NCI-H1436 treated with DMSO at 0.1 percent for 48 hours (cell line): Measurements from ENCODE around the gene RUFY3.
"Not testable (repeated sequence)": the region's sequence is repeated elsewhere in the genome, so short reads cannot be mapped to it uniquely, and the experiment has no call there.

Experiments
- DNase-seq: peaks from one replicate; lab custom pipeline; 2025; lab: John Stamatoyannopoulos, UW

RUFY3 gene

GRCh38 chr4:70778888-70779422 lies 57.2 kb downstream of the RUFY3 start:
- DNase-seq = no peak

GRCh38 chr4:70783096-70783495 lies 61.3 kb downstream of the RUFY3 start:
- DNase-seq = no peak

GRCh38 chr4:70787496-70787895 lies 65.7 kb downstream of the RUFY3 start:
- DNase-seq = no peak

GRCh38 chr4:70788733-70789132 lies 67.0 kb downstream of the RUFY3 start:
- DNase-seq = no peak

GRCh38 chr4:70793626-70794025 lies 71.9 kb downstream of the RUFY3 start:
- DNase-seq = no peak

- DNase-seq = no peak
Measured at GRCh38 chr4:70801265-70801809, 79.6 kb downstream of the RUFY3 start.

GRCh38 chr4:70802928-70803580 lies 81.3 kb downstream of the RUFY3 start:
- DNase-seq = no peak

GRCh38 chr4:70808151-70808550 lies 86.4 kb downstream of the RUFY3 start:
- DNase-seq = no peak

- DNase-seq = no peak
Measured at GRCh38 chr4:70815370-70815769, 93.6 kb downstream of the RUFY3 start.

GRCh38 chr4:70816894-70817293 lies 95.1 kb downstream of the RUFY3 start:
- DNase-seq = no peak

GRCh38 chr4:70818173-70818855 lies 96.5 kb downstream of the RUFY3 start:
- DNase-seq = no peak

GRCh38 chr4:70818921-70819320 lies 97.2 kb downstream of the RUFY3 start:
- DNase-seq = no peak

GRCh38 chr4:70829015-70829414 lies 107.3 kb downstream of the RUFY3 start:
- no peak for DNase-seq

GRCh38 chr4:70829492-70829891 lies 107.7 kb downstream of the RUFY3 start:
- DNase-seq = no peak

- no peak for DNase-seq
Measured at GRCh38 chr4:70830054-70830453, 108.3 kb downstream of the RUFY3 start.

GRCh38 chr4:70831293-70831692 lies 109.5 kb downstream of the RUFY3 start:
- DNase-seq = no peak

GRCh38 chr4:70833675-70834074 lies 111.9 kb downstream of the RUFY3 start:
- DNase-seq = no peak

GRCh38 chr4:70836081-70836480 lies 114.3 kb downstream of the RUFY3 start:
- DNase-seq = no peak

GRCh38 chr4:70838204-70838603 lies 116.4 kb downstream of the RUFY3 start:
- DNase-seq = no peak

- DNase-seq = no peak
Measured at GRCh38 chr4:70838666-70839588, 117.2 kb downstream of the RUFY3 start.

- no peak for DNase-seq
Measured at GRCh38 chr4:70839589-70840093, 117.9 kb downstream of the RUFY3 start, which contains the start of gene GRSF1. TSS of gene GRSF1 (minus strand) at chr4:70839890. CDS start at chr4:70839827, 63 bp downstream.

GRCh38 chr4:70840137-70840536 lies 118.4 kb downstream of the RUFY3 start:
- not testable (repeated sequence) for DNase-seq
